Measurements from ENCODE around the gene FAM25G. TPM values are rescaled to one million over a fixed set of nuclear protein-coding genes. Genes with fewer than 3 reads are reported as not detected.

FAM25G gene
- total and polyA plus RNA-seq, 2 of the 8 experiments (the other 6 are each of a cell fraction or from before 2014, with no cell fraction given): not detected

GRCh38 chr10:47438857-47439474, 52.5 kb downstream of the FAM25G start:
- 64% methylated on average over 6 of the region's 6 CpGs; no CpG with 5 or more reads in 1 of the 2 experiments for WGBS, 2 experiments (ENCODE audit: extremely low coverage in 1 of 2, insufficient coverage in 1 of 2, insufficient read length in 1 of 2, insufficient replicate concordance in 2 of 2, low coverage in 1 of 2, low lambda C conversion rate in 2 of 2, missing lambda C conversion rate in 1 of 2)
- Histone ChIP-seq H2BK120ac (replicated peaks; ENCODE audit: low read depth, low read length) (no peak overlapping the region), H3K27me3 (replicated peaks in 1 of 4; ENCODE audit: control insufficient read depth in 3 of 4, extremely low read depth in 1 of 4, insufficient read depth in 3 of 4, low read length in 3 of 4) (no peaks in the 10 kb centered on the region), H3K14ac (ENCODE audit: insufficient read length) (no peak overlapping the region), H2BK20ac (ENCODE audit: low read length) (no peak overlapping the region), H3K27ac (ENCODE audit: low read depth, low read length) (no peak overlapping the region), H2BK5ac (ENCODE audit: low read depth, low read length) (no peak overlapping the region), H3K23ac (ENCODE audit: insufficient read length) (no peak overlapping the region), H3K9me3 (ENCODE audit: insufficient read depth in 2 of 2, low read depth in 1 of 2, low read length in 1 of 2) (no peaks in the 10 kb centered on the region), H3K4me1 (replicated peaks in 1 of 4; ENCODE audit: control insufficient read depth in 3 of 4, insufficient read depth in 4 of 4, low read length in 3 of 4) (no peaks in the 10 kb centered on the region), H3K18ac (ENCODE audit: extremely low read depth, low read length) (no peak overlapping the region), H3K4me2 (ENCODE audit: insufficient read depth in 1 of 2, low read depth in 2 of 2, low read length in 2 of 2) (no peak overlapping the region), H4K8ac (ENCODE audit: extremely low read depth, insufficient read depth, low read length) (no peak overlapping the region), H2AFZ (ENCODE audit: low read length) (0 out of 2 replicates have a peak overlapping the region, but pooled peaks have one; percentile 28), H3K9ac (replicated peaks in 1 of 4; ENCODE audit: extremely low read depth in 1 of 4, low read depth in 3 of 4, low read length in 3 of 4) (no peak overlapping the region), H2AK5ac (ENCODE audit: low read depth, low read length) (no peak overlapping the region), H3K56ac (replicated peaks; ENCODE audit: insufficient read length, low read depth, low read length) (no peak overlapping the region), H4K20me1 (replicated peaks in 1 of 2; ENCODE audit: control insufficient read depth in 1 of 2, insufficient read depth in 2 of 2, low read length in 2 of 2) (no peaks in the 10 kb centered on the region), H2BK12ac (ENCODE audit: low read depth, low read length) (no peak overlapping the region), H3K79me1 (ENCODE audit: low read depth, low read length) (no peaks in the 10 kb centered on the region), H3K23me2 (ENCODE audit: low read depth, low read length) (no peaks in the 10 kb centered on the region), H4K5ac (ENCODE audit: insufficient read length, low read depth, low read length) (no peak overlapping the region), H3K4me3 (ENCODE audit: extremely low read depth in 1 of 4, insufficient read depth in 2 of 4, low read depth in 3 of 4, low read length in 4 of 4) (no peak overlapping the region), H2BK15ac (ENCODE audit: low read length) (no peak overlapping the region), H3K79me2 (ENCODE audit: control insufficient read depth in 1 of 2, insufficient read depth in 2 of 2, low read length in 2 of 2) (no peaks in the 10 kb centered on the region), H4K91ac (replicated peaks; ENCODE audit: insufficient read length, low read length) (no peak overlapping the region), H3K4ac (replicated peaks; ENCODE audit: insufficient read length, low read depth, low read length) (no peak overlapping the region), H3K36me3 (ENCODE audit: control insufficient read depth in 2 of 4, insufficient read depth in 4 of 4, low read length in 3 of 4) (no peaks in the 10 kb centered on the region)
- no peak for FAIRE-seq
- TF ChIP-seq CTCF (IDR thresholded peaks at IDR 0.05; ENCODE audit: control extremely low read depth in 1 of 3, insufficient read depth in 1 of 3, low read depth in 1 of 3, low read length in 3 of 3) (peak; percentile 31 to 74 (median 68)), SP2 (IDR thresholded peaks at IDR 0.05; ENCODE audit: low read length) (no peak), E2F6 (IDR thresholded peaks at IDR 0.05) (no peak), CREB1 (IDR thresholded peaks at IDR 0.05) (no peak), SAP30 (IDR thresholded peaks at IDR 0.05; ENCODE audit: insufficient read depth, insufficient replicate concordance, low read length) (no peak), JUND (IDR thresholded peaks at IDR 0.05; ENCODE audit: low read length) (no peak), RBBP5 (IDR thresholded peaks at IDR 0.05; ENCODE audit: borderline replicate concordance, low read depth, low read length) (no peak), RAD21 (IDR thresholded peaks at IDR 0.05 in 1 of 2, conservative IDR thresholded peaks at IDR 0.05 in 1 of 2; ENCODE audit: low read depth in 2 of 2, low read length in 2 of 2) (peak; percentile 65 to 73), PHF8 (conservative IDR thresholded peaks at IDR 0.05; ENCODE audit: low read depth, low read length) (no peak)
- POLR2A ChIA-PET (ENCODE audit: partially characterized antibody): no interaction called here
- CTCF ChIA-PET (ENCODE audit: partially characterized antibody): interaction anchor here (0.6 to 2.4 kb wide), 13 partner anchors 11 to 415 kb away, joined by 3 to 10 read pairs (median 4); partner anchors contain the start of gene GDF2
- peak in 1 of 2 experiments; percentile 25 for DNase-seq (ENCODE audit: low read depth in 1 of 2, low spot score in 2 of 2)
